Measurements from ENCODE around the gene GPC5. TPM values are rescaled to one million over a fixed set of nuclear protein-coding genes. Genes with fewer than 3 reads are reported as not detected.
"Not testable (repeated sequence)": the region's sequence is repeated elsewhere in the genome, so short reads cannot be mapped to it uniquely, and the experiment has no call there.

Gene GPC5
- total and polyA plus RNA-seq, 2 donors, result 0.25 to 0.28 TPM

DNA sequence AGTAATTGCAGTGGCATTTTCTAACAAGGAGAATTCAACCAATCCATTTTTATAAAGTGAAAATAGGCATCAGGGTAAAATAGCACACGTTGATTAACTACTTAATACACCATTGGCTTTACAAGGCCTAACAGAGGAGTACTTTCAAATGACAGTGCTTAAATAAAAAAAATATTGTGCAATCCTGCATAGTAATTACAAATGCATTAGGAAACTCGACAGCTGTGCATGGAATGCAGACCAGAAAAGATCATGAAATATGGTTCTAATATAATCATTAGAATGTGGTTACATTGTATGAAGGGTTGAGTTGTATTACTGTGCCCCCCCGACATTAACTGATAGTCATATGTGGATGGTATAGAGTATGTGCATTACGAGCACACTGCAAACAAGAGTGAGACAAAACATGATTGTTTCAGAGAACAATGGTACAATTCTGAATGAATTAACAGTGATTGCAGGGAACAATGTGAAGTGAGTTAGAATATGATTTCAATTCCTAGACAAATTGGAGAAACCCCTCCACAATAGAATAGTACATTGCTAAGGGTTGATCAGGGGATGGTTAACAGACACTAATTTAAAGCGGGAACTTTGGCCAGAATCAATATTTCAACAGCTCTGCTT lies 270.6 kb downstream of the GPC5 start:
- Histone ChIP-seq H3K9me3 (ENCODE audit: control insufficient read depth in 2 of 2, insufficient read depth in 1 of 2, low read length in 1 of 2) (no peaks in the 10 kb centered on the region), H3K27me3 (ENCODE audit: control insufficient read depth in 2 of 2, insufficient read depth in 1 of 2, low read length in 1 of 2) (no peaks in the 10 kb centered on the region), H3K36me3 (ENCODE audit: control insufficient read depth in 2 of 2, insufficient read depth in 2 of 2, low read length in 1 of 2) (no peaks in the 10 kb centered on the region), H3K4me3 (ENCODE audit: low read length in 2 of 2) (no peak overlapping the region), H3K27ac (ENCODE audit: low read depth in 1 of 2, low read length in 1 of 2) (no peak overlapping the region), H3K4me1 (ENCODE audit: control insufficient read depth in 2 of 2, insufficient read depth in 2 of 2, low read length in 2 of 2) (no peaks in the 10 kb centered on the region)
- DNase-seq (ENCODE audit: low read depth in 6 of 9, low spot score in 9 of 9), result no peak
- 92% methylated on average over 5 of the region's 5 CpGs for WGBS

- H3K27ac ChIP-seq (ENCODE audit: low read depth in 1 of 2, low read length in 1 of 2); DNase-seq (ENCODE audit: low read depth in 6 of 9, low spot score in 9 of 9); H3K4me1 ChIP-seq (ENCODE audit: control insufficient read depth in 2 of 2, insufficient read depth in 2 of 2, low read length in 2 of 2); H3K9me3 ChIP-seq (ENCODE audit: control insufficient read depth in 2 of 2, insufficient read depth in 1 of 2, low read length in 1 of 2); H3K36me3 ChIP-seq (ENCODE audit: control insufficient read depth in 2 of 2, insufficient read depth in 2 of 2, low read length in 1 of 2); H3K27me3 ChIP-seq (ENCODE audit: control insufficient read depth in 2 of 2, insufficient read depth in 1 of 2, low read length in 1 of 2); H3K4me3 ChIP-seq (ENCODE audit: low read length in 2 of 2): not testable (repeated sequence)
- WGBS, result 90% methylated on average over 15 of the region's 15 CpGs
Observed at GRCh38 chr13:91674347-91674746, 275.9 kb downstream of the GPC5 start.

GRCh38 chr13:91684746-91685145 lies 286.3 kb downstream of the GPC5 start:
- Histone ChIP-seq H3K36me3 (ENCODE audit: control insufficient read depth in 2 of 2, insufficient read depth in 2 of 2, low read length in 1 of 2) (no peaks in the 10 kb centered on the region), H3K4me1 (ENCODE audit: control insufficient read depth in 2 of 2, insufficient read depth in 2 of 2, low read length in 2 of 2) (no peaks in the 10 kb centered on the region), H3K9me3 (ENCODE audit: control insufficient read depth in 2 of 2, insufficient read depth in 1 of 2, low read length in 1 of 2) (no peaks in the 10 kb centered on the region), H3K27ac (ENCODE audit: low read depth in 1 of 2, low read length in 1 of 2) (no peak overlapping the region), H3K4me3 (ENCODE audit: low read length in 2 of 2) (no peak overlapping the region), H3K27me3 (ENCODE audit: control insufficient read depth in 2 of 2, insufficient read depth in 1 of 2, low read length in 1 of 2) (no peaks in the 10 kb centered on the region)
- WGBS, result 84% methylated on average over 3 of the region's 3 CpGs
- DNase-seq (ENCODE audit: low read depth in 6 of 9, low spot score in 9 of 9), result no peak

GRCh38 chr13:91690944-91691343 lies 292.5 kb downstream of the GPC5 start:
- Histone ChIP-seq H3K27me3 (ENCODE audit: control insufficient read depth in 2 of 2, insufficient read depth in 1 of 2, low read length in 1 of 2) (no peaks in the 10 kb centered on the region), H3K36me3 (ENCODE audit: control insufficient read depth in 2 of 2, insufficient read depth in 2 of 2, low read length in 1 of 2) (no peaks in the 10 kb centered on the region), H3K27ac (ENCODE audit: low read depth in 1 of 2, low read length in 1 of 2) (no peak overlapping the region), H3K9me3 (ENCODE audit: control insufficient read depth in 2 of 2, insufficient read depth in 1 of 2, low read length in 1 of 2) (no peaks in the 10 kb centered on the region), H3K4me3 (ENCODE audit: low read length in 2 of 2) (no peak overlapping the region), H3K4me1 (ENCODE audit: control insufficient read depth in 2 of 2, insufficient read depth in 2 of 2, low read length in 2 of 2) (no peaks in the 10 kb centered on the region)
- 92% methylated on average over 6 of the region's 6 CpGs for WGBS
- DNase-seq (ENCODE audit: low read depth in 6 of 9, low spot score in 9 of 9), result no peak

GRCh38 chr13:91693466-91693865 lies 295.0 kb downstream of the GPC5 start:
- no peaks in the 10 kb centered on the region for H3K9me3 ChIP-seq (ENCODE audit: control insufficient read depth in 2 of 2, insufficient read depth in 1 of 2, low read length in 1 of 2)
- no peaks in the 10 kb centered on the region for H3K4me1 ChIP-seq (ENCODE audit: control insufficient read depth in 2 of 2, insufficient read depth in 2 of 2, low read length in 2 of 2)
- H3K36me3 ChIP-seq (ENCODE audit: control insufficient read depth in 2 of 2, insufficient read depth in 2 of 2, low read length in 1 of 2), result no peaks in the 10 kb centered on the region
- 95% methylated on average over 11 of the region's 11 CpGs for WGBS
- no peak overlapping the region for H3K27ac ChIP-seq (ENCODE audit: low read depth in 1 of 2, low read length in 1 of 2)
- no peak overlapping the region for H3K4me3 ChIP-seq (ENCODE audit: low read length in 2 of 2)
- no peak for DNase-seq (ENCODE audit: low read depth in 6 of 9, low spot score in 9 of 9)
- no peaks in the 10 kb centered on the region for H3K27me3 ChIP-seq (ENCODE audit: control insufficient read depth in 2 of 2, insufficient read depth in 1 of 2, low read length in 1 of 2)

GRCh38 chr13:91698308-91698707 lies 299.9 kb downstream of the GPC5 start:
- no peaks in the 10 kb centered on the region for H3K36me3 ChIP-seq (ENCODE audit: control insufficient read depth in 2 of 2, insufficient read depth in 2 of 2, low read length in 1 of 2)
- no peaks in the 10 kb centered on the region for H3K27me3 ChIP-seq (ENCODE audit: control insufficient read depth in 2 of 2, insufficient read depth in 1 of 2, low read length in 1 of 2)
- no peaks in the 10 kb centered on the region for H3K4me1 ChIP-seq (ENCODE audit: control insufficient read depth in 2 of 2, insufficient read depth in 2 of 2, low read length in 2 of 2)
- H3K4me3 ChIP-seq (ENCODE audit: low read length in 2 of 2), result no peak overlapping the region
- no peak for DNase-seq (ENCODE audit: low read depth in 6 of 9, low spot score in 9 of 9)
- no peaks in the 10 kb centered on the region for H3K9me3 ChIP-seq (ENCODE audit: control insufficient read depth in 2 of 2, insufficient read depth in 1 of 2, low read length in 1 of 2)
- no peak overlapping the region for H3K27ac ChIP-seq (ENCODE audit: low read depth in 1 of 2, low read length in 1 of 2)
- WGBS, result 97% methylated on average over 2 of the region's 2 CpGs

DNA sequence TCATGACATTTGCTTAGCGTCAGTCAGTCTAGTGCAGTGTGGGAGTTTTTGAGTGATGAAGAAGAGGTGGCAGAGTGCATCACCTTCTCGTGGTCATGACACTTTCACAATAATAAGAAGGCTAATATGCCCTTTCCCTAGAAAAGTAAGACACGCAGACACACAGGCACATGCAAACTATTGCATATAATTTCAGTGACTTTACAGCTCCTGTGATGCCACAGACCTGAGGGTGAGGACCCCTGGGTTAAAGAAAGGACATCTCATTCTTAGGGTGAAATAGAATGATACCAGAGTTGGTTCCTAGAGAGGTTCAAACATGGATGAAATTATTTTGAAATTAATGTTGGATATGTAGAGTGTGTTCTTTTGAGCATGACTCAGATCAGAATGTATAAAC lies 300.3 kb downstream of the GPC5 start:
- H3K9me3 ChIP-seq (ENCODE audit: control insufficient read depth in 2 of 2, insufficient read depth in 1 of 2, low read length in 1 of 2), result no peaks in the 10 kb centered on the region
- H3K27ac ChIP-seq (ENCODE audit: low read depth in 1 of 2, low read length in 1 of 2), result no peak overlapping the region
- WGBS, result 94% methylated on average over 3 of the region's 3 CpGs
- DNase-seq (ENCODE audit: low read depth in 6 of 9, low spot score in 9 of 9), result no peak
- H3K4me1 ChIP-seq (ENCODE audit: control insufficient read depth in 2 of 2, insufficient read depth in 2 of 2, low read length in 2 of 2), result no peaks in the 10 kb centered on the region
- H3K4me3 ChIP-seq (ENCODE audit: low read length in 2 of 2), result no peak overlapping the region
- H3K36me3 ChIP-seq (ENCODE audit: control insufficient read depth in 2 of 2, insufficient read depth in 2 of 2, low read length in 1 of 2), result no peaks in the 10 kb centered on the region
- no peaks in the 10 kb centered on the region for H3K27me3 ChIP-seq (ENCODE audit: control insufficient read depth in 2 of 2, insufficient read depth in 1 of 2, low read length in 1 of 2)

GRCh38 chr13:91699863-91700262 lies 301.4 kb downstream of the GPC5 start:
- no peak for DNase-seq (ENCODE audit: low read depth in 6 of 9, low spot score in 9 of 9)
- no peaks in the 10 kb centered on the region for H3K27me3 ChIP-seq (ENCODE audit: control insufficient read depth in 2 of 2, insufficient read depth in 1 of 2, low read length in 1 of 2)
- H3K9me3 ChIP-seq (ENCODE audit: control insufficient read depth in 2 of 2, insufficient read depth in 1 of 2, low read length in 1 of 2), result no peaks in the 10 kb centered on the region
- no peak overlapping the region for H3K4me3 ChIP-seq (ENCODE audit: low read length in 2 of 2)
- no peaks in the 10 kb centered on the region for H3K4me1 ChIP-seq (ENCODE audit: control insufficient read depth in 2 of 2, insufficient read depth in 2 of 2, low read length in 2 of 2)
- no peaks in the 10 kb centered on the region for H3K36me3 ChIP-seq (ENCODE audit: control insufficient read depth in 2 of 2, insufficient read depth in 2 of 2, low read length in 1 of 2)
- no peak overlapping the region for H3K27ac ChIP-seq (ENCODE audit: low read depth in 1 of 2, low read length in 1 of 2)

GRCh38 chr13:91701975-91702374 lies 303.6 kb downstream of the GPC5 start:
- Histone ChIP-seq H3K27ac (ENCODE audit: low read depth in 1 of 2, low read length in 1 of 2) (no peak overlapping the region), H3K4me3 (ENCODE audit: low read length in 2 of 2) (no peak overlapping the region), H3K27me3 (ENCODE audit: control insufficient read depth in 2 of 2, insufficient read depth in 1 of 2, low read length in 1 of 2) (no peaks in the 10 kb centered on the region), H3K36me3 (ENCODE audit: control insufficient read depth in 2 of 2, insufficient read depth in 2 of 2, low read length in 1 of 2) (no peaks in the 10 kb centered on the region), H3K9me3 (ENCODE audit: control insufficient read depth in 2 of 2, insufficient read depth in 1 of 2, low read length in 1 of 2) (no peaks in the 10 kb centered on the region), H3K4me1 (ENCODE audit: control insufficient read depth in 2 of 2, insufficient read depth in 2 of 2, low read length in 2 of 2) (no peaks in the 10 kb centered on the region)
- no peak for DNase-seq (ENCODE audit: low read depth in 6 of 9, low spot score in 9 of 9)

DNA sequence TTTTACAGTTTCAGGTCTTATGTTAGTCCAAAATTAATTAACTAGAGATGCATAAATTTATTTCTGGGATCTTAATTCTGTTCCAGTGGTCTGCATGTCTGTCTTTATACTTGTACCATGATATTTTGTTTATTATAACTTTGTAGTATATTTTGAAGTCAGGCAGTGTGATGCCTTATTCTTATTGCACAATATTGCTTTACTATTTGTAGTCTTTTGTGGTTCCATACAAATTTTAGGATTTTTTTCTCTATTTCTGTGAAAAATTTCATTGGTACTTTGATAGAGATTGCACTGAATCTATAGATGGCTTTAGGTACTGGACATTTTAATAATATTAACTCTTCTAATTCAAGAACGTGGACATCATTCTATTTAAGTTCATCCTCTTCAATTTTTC lies 304.0 kb downstream of the GPC5 start:
- H3K36me3 ChIP-seq (ENCODE audit: control insufficient read depth in 2 of 2, insufficient read depth in 2 of 2, low read length in 1 of 2), result no peaks in the 10 kb centered on the region
- H3K27ac ChIP-seq (ENCODE audit: low read depth in 1 of 2, low read length in 1 of 2), result no peak overlapping the region
- DNase-seq (ENCODE audit: low read depth in 6 of 9, low spot score in 9 of 9), result no peak
- 47% methylated on average over 1 of the region's 1 CpG for WGBS
- H3K4me3 ChIP-seq (ENCODE audit: low read length in 2 of 2), result no peak overlapping the region
- H3K27me3 ChIP-seq (ENCODE audit: control insufficient read depth in 2 of 2, insufficient read depth in 1 of 2, low read length in 1 of 2), result no peaks in the 10 kb centered on the region
- H3K9me3 ChIP-seq (ENCODE audit: control insufficient read depth in 2 of 2, insufficient read depth in 1 of 2, low read length in 1 of 2), result no peaks in the 10 kb centered on the region
- no peaks in the 10 kb centered on the region for H3K4me1 ChIP-seq (ENCODE audit: control insufficient read depth in 2 of 2, insufficient read depth in 2 of 2, low read length in 2 of 2)

Data from thymus (tissue), 11 donors.